GM19239 (cell line): ENCODE measurements around the gene VILL.
A peak's percentile ranks its signal among the peaks of the same experiment; 100 is the strongest.
"Not testable (repeated sequence)": the region's sequence is repeated elsewhere in the genome, so short reads cannot be mapped to it uniquely, and the experiment has no call there.

Experiments
- DNase-seq: peaks from one replicate; pipeline ENCODE4 v3.0.0; 2011; ENCODE audit warnings: low spot score; ENCODE audit not compliant: insufficient read length
- FAIRE-seq: peaks from 2 replicates; lab custom pipeline; 2011; peaks lifted over from hg19 to GRCh38; lab: Jason Lieb, UNC

Gene VILL

DNA sequence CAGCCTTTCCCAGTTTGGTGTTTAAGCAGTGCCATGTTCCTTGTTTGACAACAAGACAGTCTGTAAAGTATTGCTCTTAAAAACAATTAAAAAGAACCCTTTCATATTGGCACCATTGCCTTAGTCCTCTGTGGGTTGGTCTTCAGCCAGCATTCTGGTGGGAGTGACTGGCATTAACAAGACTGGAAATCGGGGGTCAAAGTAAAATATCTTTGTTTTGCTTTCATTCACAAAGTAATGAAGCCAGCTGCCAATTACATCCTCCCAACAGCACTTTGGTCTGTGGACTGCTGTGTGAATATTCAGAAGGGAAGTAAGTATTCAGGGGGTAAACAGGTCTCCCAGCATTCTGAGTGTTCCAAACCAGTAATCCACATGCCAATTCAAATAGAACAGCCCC lies 8.3 kb upstream of the VILL start:
- DNase-seq (no peak), FAIRE-seq (no peak)

DNA sequence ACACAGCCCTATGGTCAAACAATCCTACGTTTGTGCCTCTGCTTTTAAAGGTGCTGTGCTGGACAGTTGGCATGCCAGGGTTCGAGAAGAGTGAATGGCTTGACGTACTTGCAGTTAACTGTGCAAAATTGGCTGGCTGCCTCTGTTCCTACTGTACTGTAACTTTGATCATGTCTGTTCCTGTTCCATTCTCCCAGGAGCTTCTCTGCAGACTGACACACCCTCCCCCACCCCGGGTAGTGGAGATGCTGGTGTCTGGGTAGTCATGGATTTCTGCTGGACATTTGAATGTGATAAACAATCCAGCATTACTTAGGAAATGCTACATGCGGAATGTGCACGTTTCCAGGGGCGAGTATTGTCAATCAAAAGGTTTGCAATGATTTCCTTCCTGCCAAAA lies 6.5 kb upstream of the VILL start:
- FAIRE-seq (no peak), DNase-seq (no peak)

DNA sequence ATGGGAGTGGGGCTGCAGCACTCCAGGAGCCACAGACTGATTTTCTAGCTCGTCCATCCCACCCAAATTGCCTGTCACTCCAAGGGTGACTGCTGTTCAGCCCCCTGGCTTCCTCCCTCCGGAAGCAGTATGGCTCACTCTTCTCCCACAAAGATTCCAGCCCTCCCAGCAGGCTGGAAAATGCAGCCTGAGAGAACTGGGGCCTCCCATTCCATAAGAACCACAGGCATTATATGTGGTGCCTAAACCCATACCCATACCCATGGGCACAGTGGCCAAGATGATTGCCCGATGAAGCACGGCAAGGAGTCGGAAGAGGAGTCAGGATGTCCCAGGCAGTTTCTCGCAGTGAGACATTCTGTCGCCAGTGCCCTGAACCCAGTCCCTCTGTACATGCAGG lies 6.0 kb upstream of the VILL start:
- no peak for FAIRE-seq
- DNase-seq, result no peak

DNA sequence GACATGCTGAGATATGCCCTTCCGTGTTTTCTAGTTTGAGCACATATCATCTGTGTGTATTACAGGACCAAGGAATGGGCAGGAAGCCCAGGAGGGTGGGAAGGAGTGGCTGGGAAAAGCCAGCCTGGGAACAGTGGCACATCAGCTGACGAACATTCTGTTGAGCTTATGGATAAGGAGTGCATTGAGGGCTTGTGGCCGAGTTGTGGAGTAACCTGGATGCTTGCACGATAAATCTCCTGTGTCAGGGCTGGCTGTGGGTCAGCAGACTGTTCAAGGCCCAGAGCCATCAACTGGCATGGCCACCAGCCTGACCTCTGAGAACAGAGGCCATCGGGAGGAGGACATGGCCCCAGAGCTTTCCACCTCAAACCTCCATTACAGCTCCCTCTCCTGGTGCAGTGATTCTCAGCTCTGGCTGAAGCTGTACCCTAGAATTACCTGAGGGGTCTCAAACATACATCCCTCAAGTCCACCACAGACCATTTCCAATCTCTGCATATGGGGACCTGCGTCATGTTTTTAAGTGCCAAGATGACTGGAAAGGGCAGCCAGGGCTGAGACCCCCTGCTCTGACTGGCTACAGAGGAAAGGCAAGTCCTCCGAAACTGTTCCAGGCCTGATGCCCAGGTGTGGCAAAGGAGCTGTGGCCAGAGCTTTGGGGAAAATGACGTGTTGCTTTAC lies 4.8 kb upstream of the VILL start:
- DNase-seq (no peak), FAIRE-seq (no peak)

DNA sequence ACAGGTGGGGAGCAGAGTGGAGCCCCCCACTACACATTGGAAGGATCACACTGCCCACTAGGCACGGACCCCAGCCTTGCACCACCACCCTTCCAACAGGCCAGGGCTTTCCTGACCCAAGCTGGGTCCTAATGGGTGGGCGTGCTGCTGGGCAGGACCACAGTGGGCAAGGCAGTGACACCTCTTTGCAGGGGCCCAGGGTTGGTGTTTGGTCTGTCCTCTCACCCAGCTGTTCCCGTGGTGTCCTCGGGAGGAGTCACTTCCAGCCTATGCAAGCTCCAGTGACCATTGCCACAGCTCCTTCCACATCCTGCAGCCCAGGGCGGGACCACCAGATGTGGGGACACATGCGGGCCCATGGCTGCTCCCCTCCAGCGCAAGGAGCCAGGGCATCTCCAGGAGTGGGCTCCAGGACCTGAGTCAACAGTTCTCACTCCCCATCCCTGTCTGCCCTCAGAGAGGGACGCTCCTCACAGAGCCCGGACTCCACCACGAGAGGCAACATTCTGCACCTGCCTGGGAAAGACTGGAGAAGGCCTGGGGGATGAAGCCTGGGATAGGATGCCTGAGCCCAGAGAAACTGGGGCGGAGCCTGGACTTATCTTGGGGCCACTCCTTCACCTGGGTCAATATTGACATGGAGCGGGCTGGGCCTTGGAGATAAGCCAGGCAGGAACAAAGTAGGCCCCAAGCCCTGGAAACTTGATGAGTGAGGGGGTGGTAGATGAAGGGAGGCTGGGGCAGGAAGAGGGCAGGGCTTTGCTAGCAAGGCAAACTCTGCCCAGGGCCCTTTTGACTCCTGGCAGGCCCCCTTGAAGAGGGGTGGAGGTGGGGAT lies 3.9 kb upstream of the VILL start:
- no peak for FAIRE-seq
- no peak for DNase-seq

DNA sequence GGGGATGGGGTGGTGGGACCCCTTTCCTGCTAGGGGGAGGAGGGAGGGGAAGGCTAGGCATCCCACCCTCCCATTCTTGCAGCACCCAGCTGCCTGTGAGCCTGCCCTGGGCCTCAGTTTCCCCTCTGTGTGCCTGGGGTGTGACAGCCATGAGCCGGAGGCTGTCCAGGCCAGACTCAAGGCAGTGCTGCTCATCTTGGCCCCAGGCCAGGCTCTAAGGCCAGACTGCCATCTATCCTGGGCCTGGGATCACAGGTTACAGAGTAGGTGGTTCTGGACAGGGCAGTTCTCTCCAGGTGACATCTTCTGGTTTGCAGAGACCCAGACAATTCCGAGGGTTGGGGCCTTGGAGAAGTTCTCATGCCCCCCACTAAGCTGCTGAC lies 3.3 kb upstream of the VILL start:
- FAIRE-seq (no peak), DNase-seq (no peak)

DNA sequence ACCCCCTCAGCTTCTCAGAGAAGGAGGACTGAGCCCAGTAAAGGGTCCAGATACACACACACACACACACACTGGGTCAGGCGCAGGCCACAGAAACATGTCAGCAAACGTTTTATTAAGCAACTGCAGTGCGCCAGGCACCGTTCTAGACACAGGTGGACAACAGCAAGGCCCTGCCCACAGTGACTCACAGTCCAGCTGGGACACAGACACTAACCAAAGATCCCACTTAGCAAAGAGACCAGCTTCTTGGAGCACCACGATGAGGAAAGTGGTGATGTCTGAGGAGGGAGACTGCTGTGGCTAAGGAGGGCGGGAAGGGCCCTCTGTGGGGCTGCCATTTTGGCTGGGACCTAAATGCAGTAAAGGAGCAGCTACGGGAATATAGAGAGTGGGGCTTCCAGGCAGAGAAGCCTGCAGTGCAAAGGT lies 2.8 kb upstream of the VILL start:
- FAIRE-seq, result no peak
- no peak for DNase-seq

DNA sequence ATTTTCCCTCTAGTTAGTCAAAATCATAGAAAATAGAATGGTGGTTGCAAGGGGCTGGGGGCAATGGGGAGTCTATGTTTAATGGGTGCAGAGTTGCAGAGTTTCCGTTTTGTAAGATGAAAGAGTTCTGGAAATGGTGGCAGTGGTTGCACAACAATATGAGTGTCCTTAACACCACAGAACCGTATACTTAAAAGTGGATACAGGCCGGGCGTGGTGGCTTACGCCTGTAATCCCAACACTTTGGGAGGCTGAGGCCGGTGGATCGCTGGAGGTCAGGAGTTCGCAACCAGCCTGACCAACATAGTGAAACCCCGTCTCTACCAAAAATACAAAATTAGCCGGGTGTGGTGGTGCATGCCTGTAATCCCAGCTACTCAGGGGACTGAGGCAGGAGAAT lies 2.2 kb upstream of the VILL start:
- FAIRE-seq, result not testable (repeated sequence)

DNA sequence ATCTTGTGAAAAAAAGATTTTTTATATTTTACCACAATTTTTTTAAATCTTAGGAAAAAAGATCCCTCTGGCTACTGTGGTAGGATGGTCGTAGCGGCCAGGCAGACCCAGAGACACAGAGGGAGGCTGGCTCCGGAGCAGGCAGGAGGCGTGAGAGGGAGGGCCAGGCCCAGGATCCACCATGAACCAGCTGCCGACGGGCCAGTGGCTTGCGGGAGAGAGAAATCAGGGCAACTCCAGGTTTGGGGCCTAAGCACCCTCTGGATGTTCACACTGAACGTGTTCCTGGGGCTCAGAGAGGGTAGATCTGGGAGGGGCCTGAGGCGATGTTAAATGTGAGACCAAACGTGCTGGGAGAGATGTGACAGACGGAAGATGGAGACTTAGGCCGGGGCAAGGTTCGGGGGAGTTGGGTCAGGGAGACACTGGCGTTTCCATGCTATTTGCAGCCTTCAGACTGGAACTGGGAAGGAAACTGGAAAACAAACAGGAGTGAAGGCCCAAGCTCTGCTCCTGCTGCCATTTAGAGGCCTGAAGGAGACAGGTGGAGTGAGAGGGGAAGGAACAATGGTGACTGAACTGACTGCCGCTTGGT lies 1.6 kb upstream of the VILL start:
- FAIRE-seq, result no peak

More for the DNA sequence above, 2.2 kb upstream of the VILL start:
- DNase-seq, result not testable (repeated sequence)

DNA sequence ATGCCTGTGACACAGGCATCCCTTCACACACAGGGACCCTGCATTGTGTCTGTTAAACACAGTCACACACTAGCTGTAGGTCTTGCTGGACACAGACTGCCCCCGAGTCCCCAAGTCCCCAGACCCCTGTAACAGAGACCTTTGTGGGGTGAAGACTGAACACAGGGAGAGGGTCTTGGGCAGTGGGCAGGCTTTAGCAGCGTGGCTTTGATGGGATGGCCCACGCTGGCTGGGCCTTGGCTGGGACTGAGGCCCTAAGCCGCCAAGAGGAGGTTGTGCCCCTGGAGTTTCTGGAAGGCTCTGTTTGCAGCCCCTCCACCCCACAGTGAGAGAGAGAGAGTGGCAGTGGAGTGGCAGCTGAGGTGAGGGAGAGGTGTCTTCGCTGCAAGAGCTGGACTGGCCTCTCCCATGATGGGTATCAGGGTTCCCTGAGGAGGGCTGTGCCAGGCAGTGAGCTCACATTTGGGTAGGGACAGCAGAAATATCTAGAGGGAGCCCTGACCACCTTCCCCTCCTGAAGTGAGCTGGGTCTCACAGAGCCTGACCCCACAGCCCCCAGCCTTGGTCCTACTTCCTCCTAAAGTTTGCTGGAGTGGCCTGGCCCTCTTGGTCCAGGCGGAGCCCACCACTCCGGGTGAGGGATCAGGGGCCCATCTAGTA lies 635 bp upstream of the VILL start:
- no peak for DNase-seq
- no peak for FAIRE-seq

More for the DNA sequence above, 1.6 kb upstream of the VILL start:
- DNase-seq, result no peak

DNA sequence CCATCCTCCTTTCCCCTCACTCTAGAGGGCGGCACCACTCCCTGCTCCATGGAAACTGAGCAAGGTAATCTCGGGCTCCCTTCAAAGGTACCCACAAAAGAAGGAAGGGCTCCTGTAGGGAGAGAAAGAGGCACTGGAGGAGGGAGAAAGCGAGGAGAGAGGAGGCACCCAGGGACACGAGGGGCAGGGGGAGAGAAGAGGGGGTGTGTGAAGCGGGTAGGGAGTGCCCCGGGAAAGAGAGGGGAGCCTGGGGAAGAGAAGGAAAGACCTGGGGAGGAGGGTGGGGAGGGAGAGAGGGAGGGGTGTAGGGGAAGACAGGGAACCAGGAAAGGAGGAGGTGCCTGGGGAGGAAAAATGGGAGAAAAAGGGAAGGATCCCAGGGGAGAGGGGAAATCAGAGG lies 523 bp downstream of the VILL start:
- DNase-seq (no peak), FAIRE-seq (no peak)

DNA sequence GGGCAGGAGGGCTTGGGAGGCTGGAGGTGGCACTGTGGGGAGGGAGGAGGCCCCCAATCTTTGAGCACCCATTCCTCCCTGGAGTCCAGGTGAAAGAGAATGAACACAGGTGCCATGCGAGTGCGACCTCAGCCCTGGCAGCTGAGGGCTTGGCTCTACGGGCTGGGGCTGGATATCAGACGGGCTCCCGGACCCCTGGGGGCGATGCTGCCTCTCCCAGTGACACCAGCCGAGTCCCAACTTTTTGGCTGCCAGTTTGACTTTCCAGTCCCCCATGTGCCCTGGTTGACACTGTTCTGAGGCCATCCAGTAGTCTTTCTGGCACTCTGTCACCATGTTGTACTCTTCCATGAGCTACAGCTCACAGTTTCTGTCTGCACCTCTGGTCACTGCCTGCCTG lies 1.2 kb downstream of the VILL start:
- no peak for DNase-seq
- no peak for FAIRE-seq

DNA sequence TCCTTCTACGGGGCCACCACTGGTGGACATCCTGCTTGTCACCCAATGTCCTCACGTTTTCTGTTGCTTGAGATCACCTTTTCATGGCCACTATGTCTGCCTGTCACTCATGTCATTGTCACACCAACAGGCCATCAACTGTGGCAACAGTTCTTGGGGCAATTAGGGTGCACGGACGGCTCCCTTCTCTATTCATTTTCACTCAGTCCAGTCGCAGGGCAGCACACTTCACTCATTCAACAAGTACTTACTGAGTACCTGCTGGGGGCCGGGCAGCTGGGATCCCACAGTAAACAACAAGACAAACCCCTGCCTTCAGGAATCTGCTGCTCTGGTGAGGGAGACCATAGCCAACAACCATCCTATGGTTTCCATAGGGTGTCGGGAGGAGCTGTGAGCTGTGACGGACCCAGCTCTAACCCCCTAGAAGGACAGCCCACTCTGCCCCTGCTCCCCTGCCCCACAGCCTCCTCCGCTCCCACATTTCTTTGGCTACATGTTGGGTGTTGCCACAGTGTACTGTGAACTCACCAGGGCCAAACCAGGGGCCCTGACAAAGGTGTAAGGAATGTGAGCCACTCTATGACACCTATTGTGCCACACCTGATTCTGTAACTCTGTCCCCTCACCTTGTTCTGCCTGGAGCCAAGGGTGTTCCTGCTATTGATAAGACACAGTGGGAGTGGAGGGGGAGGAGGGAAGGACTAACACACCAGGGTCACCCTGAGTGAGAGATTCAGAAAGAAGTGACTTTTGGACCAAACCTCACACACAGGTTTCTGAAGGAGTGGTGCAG lies 1.9 kb downstream of the VILL start:
- FAIRE-seq, result no peak
- DNase-seq, result no peak

DNA sequence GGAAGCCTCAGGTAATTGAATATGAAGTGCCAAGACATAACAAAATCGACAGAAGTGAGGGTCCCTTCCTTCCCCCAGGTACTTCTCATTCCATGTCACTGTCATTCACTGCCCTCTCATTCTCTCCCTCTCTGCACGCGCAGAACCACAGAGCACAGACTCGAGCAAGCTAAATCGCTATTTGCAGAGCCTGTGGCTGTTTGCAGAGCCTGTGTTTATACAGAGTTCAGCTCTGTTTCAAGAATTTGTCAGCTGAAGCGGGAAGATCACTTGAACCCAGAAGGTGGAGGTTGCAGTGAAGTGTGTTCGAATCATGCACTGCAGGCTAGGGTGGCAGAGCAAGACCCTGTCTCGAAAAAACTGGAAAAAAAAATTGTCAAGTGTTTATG lies 2.5 kb downstream of the VILL start:
- peak; percentile 72 for FAIRE-seq
- DNase-seq, result no peak

DNA sequence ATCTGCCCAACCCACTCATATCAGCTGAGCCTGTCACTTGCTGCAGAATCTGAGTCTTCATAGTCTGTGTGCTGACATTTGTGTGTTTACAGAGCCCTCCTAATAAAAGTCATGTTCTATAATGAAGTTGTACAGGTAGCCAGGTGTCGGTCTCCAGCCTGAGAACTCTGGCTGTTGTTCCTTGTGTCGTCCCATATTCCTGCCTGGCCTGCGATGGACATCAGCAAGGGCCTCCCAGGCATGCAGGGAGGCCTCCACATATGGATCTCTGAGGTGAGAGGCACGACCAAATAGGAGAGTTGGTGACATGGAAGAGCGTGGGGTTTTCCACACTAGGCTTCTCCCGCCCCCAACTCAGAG lies 2.9 kb downstream of the VILL start:
- DNase-seq, result no peak
- no peak for FAIRE-seq

DNA sequence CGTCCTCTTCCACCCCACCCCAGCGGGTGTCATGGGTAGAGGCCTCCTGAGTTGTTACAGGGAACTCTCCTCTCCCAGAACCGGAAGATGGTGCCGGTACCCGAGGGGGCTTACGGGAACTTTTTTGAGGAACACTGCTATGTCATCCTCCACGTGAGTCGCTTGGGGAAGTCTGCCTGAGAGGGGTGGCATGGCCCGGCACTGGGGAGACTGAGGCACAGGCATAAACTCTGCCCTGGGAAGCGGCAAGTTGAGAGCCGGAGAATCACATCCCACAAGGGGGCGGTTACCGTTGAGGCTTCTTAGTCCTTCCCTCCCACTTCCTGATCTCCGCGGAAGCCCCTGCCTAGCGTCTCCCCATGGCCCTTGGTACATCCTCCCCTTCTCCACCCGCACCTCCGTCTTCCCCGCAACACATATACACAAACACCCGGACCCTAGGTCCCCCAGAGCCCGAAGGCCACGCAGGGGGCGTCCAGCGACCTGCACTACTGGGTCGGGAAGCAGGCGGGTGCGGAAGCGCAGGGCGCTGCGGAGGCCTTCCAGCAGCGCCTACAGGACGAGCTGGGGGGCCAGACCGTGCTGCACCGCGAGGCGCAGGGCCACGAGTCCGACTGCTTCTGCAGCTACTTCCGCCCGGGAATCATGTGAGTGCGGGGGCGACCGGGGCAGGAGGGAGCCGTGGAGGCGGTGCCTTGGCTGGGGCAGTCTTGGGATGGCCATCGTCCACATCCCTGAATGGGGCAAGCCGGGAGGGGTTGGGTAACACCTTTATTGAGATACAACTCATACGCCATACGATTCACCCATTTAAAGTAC lies 3.4 kb downstream of the VILL start:
- peak; percentile 40 for DNase-seq
- peak; percentile 92 for FAIRE-seq

DNA sequence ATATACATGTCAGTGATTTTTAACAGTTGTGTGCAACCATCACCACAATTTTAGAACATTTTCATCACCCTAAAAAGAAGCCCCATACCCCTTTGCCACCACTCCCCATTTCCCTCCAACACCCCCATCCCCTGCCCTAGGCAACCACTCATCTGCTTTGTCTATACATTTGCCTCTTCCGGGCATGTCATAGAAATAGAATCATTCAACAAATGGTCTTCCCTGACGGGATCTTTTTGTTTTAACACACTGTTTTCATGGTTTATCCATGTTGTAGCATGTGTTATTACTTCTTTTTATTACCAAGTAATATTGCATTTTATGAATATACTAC lies 4.0 kb downstream of the VILL start:
- FAIRE-seq (no peak), DNase-seq (no peak)

DNA sequence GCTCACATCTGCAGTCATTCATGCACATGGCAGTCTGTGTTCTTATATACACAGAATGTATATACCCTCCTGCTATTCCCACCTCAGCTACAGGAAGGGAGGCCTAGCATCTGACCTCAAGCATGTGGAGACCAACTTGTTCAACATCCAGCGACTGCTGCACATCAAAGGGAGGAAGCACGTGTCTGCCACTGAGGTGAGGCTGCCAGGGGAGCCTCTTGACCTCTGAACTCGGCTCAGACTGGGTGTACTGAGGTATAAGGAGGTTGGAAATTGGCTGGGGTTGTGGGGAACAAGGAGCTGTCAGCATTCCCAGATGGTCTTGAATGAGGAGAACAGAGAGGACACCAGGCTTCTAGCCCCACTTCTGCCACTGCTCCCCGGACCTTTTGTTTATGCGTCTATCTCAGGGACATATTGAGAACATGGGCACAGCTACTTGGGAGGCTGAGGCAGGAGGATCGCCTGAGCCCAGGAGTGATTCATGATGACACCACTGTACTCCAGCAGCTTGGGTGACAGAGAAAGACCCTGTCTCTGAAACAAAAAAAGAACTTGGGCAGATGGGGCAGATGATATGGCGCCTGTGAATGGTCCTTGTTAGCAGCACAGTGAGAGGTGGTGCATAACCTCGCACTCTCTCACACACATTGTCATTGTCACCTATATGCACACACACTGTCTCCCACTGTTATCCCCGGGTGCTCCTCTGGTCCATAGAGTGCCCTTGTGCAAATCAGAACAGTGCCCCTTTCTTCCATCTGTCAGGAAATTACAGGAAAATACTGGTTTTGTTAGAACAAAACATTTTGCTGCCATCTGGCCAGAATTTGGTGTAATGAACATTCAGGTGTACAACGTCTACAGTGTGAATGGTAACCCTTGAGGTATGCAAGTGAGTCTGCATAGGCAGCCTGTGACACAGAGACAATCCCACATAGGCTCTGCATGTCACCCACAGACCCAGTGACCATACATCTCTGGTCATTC lies 5.4 kb downstream of the VILL start:
- DNase-seq (no peak), FAIRE-seq (no peak)
